GM13977 (cell line): ENCODE data around the gene ZNRF1.
"Not testable (repeated sequence)": the region's sequence is repeated elsewhere in the genome, so short reads cannot be mapped to it uniquely, and the experiment has no call there.

Experiments used
- DNase-seq: peaks from one replicate; pipeline ENCODE4 v3.0.0; 2012; ENCODE audit warnings: low spot score
- in situ Hi-C: fragments of 300-500 bp; cut with MboI; formaldehyde crosslinking; loops from one replicate; pipeline ENCODE4 v1.12.0; 2022; ENCODE audit warnings: low sequenced_read_pairs, low pct_unique_long_range_greater_than_20kb, mixed read lengths, inconsistent platforms; ENCODE audit not compliant: unreplicated experiment
- TF ChIP-seq, protein P1 (sequence below): IDR thresholded peaks from 2 replicates; pipeline ENCODE4 v1.5.1; 2012; ENCODE audit warnings: mild to moderate bottlenecking, control low read depth; ENCODE audit not compliant: insufficient read depth; ENCODE audit errors: extremely low read depth, missing control alignments

ZNRF1 gene

DNA sequence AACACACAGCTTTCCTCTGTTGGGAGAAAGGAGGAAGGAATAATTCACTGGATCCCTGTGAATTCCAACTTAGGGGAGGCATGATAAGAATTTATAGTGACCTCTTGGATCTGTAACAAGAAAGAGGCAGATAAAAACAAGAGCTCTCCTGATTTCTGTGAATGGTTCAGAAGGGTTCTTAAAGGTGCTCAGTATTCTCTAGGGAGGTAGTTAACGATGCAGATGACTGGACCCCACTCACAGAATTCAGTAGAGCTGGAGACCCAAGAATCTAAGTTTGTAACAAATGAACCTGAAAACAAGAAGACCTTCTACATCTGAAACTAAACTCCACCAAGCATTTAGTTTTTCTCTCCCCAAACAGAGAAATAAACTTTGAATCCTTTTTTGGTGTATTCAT is 8.6 kb downstream of the ZNRF1 start:
- TF ChIP-seq, protein P1, sequence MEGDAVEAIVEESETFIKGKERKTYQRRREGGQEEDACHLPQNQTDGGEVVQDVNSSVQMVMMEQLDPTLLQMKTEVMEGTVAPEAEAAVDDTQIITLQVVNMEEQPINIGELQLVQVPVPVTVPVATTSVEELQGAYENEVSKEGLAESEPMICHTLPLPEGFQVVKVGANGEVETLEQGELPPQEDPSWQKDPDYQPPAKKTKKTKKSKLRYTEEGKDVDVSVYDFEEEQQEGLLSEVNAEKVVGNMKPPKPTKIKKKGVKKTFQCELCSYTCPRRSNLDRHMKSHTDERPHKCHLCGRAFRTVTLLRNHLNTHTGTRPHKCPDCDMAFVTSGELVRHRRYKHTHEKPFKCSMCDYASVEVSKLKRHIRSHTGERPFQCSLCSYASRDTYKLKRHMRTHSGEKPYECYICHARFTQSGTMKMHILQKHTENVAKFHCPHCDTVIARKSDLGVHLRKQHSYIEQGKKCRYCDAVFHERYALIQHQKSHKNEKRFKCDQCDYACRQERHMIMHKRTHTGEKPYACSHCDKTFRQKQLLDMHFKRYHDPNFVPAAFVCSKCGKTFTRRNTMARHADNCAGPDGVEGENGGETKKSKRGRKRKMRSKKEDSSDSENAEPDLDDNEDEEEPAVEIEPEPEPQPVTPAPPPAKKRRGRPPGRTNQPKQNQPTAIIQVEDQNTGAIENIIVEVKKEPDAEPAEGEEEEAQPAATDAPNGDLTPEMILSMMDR: no peak
- peak; percentile 40 for DNase-seq
- in situ Hi-C loops: no loop called here

DNA sequence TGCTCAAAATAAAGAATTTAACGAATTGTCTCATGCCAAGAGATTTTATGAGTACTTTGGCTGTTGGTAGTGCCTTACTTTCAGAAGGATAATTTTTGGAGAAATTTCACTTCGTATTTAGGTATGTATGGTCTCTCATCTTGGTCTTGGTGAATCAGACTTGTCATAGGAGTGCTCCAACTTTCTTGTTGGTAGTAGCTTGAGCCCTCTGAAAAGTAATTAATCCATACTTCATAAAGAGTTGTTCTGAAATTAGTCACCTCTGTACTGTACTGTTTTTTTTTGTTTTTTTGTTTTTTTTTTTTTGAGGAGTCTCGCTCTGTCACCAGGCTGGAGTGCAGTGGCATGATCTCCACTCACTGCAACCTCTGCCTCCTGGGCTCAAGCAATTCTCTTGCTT is 11.6 kb downstream of the ZNRF1 start:
- in situ Hi-C loops: no loop called here
- TF ChIP-seq, protein P1: no peak
- DNase-seq: no peak

DNA sequence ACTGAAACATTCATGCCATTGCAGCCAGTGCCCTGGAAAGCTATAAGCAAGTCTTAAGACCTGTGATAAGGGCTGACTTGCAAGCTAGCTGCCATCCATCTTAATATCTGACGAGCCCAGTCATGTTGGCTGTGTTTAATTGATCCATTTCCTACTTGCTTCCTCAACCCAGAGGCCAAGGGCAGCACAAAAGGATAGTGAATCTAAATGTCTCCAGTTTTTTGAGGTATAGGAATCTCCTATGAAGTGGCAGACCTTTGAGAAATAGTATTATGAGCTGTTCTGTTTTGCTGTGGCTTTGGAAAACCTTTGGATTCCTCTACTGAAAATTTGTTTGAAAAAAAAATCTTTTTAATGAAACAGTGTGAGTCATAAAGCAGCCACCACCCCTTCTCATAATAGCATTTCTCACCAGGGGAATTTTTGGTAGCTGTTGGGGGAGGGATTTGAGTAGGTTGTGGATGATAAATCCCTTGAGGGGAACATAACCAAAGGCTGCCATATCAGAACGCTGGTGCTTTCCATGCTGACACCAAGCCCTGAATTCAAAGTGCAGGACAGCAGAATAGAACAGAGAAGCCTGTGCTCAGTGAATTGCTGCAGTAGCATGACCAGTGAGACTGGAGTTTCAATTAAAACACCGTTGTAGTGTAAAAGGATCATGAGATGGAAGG is 12.9 kb downstream of the ZNRF1 start:
- peak; percentile 60 for DNase-seq
- in situ Hi-C loops: no loop called here
- TF ChIP-seq, protein P1: no peak

DNA sequence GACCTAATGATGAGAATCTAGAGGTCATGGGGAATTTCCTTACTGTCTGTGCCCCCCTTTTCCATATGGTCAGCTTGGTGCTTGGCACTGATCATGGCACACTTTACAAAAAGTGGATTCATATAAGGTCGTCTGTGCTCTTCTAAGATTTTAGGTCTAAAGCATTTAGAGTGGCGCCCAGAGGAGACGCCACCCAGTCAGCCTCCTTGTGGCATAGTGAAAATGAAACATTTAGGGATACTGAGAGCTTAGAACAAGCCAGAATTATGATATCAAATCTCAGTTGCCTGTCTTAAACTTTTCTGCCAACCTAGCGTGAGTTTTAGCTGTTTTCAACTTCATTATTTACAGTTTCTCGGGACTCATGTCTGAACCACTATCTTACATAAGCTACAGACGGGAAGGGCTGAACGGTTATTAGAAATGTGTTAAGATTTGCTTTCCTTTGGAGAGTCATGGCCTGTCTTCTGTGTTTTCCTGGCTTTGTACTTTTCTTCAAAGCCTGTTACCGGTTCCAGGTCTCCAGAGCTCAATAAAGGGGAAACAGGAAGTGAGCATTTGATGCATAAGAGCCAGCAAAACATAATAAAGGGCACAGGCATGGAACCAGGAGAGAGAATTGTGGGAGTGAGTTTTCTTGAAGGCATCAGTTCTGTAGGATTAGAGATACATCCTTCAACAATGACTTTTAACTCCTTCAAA is 13.7 kb downstream of the ZNRF1 start:
- in situ Hi-C loops: no loop called here
- TF ChIP-seq, protein P1: no peak
- DNase-seq: no peak

DNA sequence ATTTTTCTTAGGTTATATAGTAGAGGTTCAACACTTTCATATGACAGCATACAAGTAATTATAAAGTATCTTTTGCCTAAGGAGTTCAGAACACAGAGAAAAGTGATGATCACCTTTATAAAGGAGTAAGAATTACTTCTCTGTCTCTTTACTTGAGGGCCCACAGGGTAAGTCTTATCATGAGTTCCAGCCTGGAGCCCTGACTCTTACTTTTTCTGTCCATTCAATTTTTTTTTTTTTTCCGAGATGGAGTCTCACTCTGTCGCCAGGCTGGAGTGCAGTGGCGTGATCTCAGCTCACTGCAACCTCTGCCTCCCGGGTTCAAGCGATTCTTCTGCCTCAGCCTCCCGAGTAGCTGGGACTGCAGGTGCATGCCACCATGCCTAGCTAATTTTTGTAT is 14.3 kb downstream of the ZNRF1 start:
- in situ Hi-C loops, DNase-seq: not testable (repeated sequence)

DNA sequence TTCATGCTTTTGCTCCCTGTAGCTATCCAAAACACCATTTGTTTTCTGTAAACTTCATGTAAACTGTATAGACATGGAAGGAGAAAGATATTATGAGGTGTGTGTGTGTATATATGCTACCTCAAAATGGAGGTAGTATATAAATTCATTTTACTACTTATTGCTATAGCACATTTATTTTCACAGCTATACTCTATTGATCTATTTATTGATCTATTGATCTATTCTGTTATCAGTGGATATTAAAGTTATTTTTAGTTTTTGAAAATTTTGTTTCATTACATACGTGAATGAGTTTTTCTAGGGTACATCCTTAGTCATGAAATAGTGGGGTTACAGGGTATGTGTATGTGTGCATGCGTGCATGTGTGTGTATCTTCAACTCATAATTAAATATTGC is 15.5 kb downstream of the ZNRF1 start:
- no peak for DNase-seq
- TF ChIP-seq, protein P1: no peak
- in situ Hi-C loops: no loop called here

DNA sequence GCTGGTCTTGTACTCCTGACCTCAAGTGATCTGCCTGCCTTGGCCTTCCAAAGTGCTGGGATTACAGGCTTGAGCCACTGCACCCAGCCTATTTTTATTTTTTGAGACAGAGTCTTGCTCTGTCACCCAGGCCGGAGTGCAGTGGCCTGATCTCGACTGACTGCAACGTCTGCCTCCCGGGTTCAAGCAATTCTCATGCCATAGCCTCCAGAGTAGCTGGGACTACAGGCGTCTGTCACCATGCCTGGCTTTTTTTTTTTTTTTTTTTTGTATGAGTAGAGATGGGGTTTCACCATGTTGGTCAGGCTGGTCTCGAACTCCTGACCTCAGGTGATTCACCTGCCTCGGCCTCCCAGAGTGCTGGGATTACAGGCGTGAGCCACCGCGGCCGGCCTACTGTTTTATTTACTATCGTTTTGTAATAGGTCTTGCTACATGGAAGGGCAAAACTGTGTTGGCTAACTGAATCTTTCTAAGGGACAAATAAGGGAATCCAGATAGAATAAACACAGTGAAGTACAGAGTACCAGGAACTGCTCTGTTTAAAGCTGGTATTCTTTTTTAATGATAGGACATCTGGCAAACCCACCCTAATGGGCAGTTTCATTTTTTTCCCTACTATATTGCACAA is 17.7 kb downstream of the ZNRF1 start:
- DNase-seq, in situ Hi-C loops: not testable (repeated sequence)
